ENCODE measurements around the gene PEAR1. TPM values are rescaled to one million over a fixed set of nuclear protein-coding genes. Genes with fewer than 3 reads are reported as not detected.

The PEAR1 gene
- total and polyA plus RNA-seq, 2 donors (not counting 1 experiment from before 2014, with no cell fraction given) = 2.6 to 41.5 TPM

DNA sequence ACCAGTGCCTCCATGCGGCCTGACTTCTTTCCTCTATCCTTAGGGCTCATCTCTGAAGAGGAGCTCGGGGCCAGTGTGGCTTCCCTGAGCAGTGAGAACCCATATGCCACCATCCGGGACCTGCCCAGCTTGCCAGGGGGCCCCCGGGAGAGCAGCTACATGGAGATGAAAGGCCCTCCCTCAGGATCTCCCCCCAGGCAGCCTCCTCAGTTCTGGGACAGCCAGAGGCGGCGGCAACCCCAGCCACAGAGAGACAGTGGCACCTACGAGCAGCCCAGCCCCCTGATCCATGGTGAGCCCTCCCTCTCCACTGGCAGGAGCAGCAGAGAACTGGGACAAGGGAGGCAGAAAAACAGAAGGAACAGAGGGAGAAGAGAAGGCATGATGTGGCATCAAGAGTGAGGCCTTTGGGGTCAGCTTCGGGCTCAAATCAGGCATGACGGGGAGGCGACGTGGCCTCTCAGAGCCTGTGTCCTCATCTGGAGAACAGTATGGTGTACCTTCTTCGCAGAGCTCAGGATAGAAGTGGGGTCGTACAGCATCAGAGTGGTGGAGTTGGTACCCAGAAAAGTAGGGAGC lies 20.4 kb downstream of the PEAR1 start:
- peaks cover 28% of the 10 kb centered on the region for H3K36me3 ChIP-seq (ENCODE audit: control insufficient read depth, insufficient read depth, low read length)
- H3K4me3 ChIP-seq (replicated peaks in 1 of 4; ENCODE audit: control extremely low read depth in 1 of 4, insufficient read depth in 1 of 4, low read depth in 3 of 4, low read length in 4 of 4) = no peak overlapping the region
- TF ChIP-seq, protein P1, sequence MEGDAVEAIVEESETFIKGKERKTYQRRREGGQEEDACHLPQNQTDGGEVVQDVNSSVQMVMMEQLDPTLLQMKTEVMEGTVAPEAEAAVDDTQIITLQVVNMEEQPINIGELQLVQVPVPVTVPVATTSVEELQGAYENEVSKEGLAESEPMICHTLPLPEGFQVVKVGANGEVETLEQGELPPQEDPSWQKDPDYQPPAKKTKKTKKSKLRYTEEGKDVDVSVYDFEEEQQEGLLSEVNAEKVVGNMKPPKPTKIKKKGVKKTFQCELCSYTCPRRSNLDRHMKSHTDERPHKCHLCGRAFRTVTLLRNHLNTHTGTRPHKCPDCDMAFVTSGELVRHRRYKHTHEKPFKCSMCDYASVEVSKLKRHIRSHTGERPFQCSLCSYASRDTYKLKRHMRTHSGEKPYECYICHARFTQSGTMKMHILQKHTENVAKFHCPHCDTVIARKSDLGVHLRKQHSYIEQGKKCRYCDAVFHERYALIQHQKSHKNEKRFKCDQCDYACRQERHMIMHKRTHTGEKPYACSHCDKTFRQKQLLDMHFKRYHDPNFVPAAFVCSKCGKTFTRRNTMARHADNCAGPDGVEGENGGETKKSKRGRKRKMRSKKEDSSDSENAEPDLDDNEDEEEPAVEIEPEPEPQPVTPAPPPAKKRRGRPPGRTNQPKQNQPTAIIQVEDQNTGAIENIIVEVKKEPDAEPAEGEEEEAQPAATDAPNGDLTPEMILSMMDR (conservative IDR thresholded peaks at IDR 0.05 in 1 of 2, IDR thresholded peaks at IDR 0.05 in 1 of 2; ENCODE audit: low read depth in 1 of 2, low read length in 2 of 2) = no peak
- no peak for TF ChIP-seq EZH2 (IDR thresholded peaks at IDR 0.05; ENCODE audit: low read length, missing control alignments)
- no peaks in the 10 kb centered on the region for H3K79me2 ChIP-seq (ENCODE audit: control insufficient read depth, insufficient read depth, low read length)
- H3K4me2 ChIP-seq (ENCODE audit: extremely low read depth, insufficient read depth, low read length) = no peak overlapping the region
- DNase-seq (ENCODE audit: low read depth in 2 of 2) = no peak
- H3K27ac ChIP-seq (ENCODE audit: insufficient read depth, low read length) = no peak overlapping the region
- peaks cover 10% of the 10 kb centered on the region for H3K4me1 ChIP-seq (ENCODE audit: control insufficient read depth, extremely low read depth, insufficient read depth, low read length)
- no peak overlapping the region for H3K9ac ChIP-seq (ENCODE audit: insufficient read depth, low read length)
- H2AFZ ChIP-seq (ENCODE audit: low read length) = no peak overlapping the region
- H3K27me3 ChIP-seq (ENCODE audit: control insufficient read depth, insufficient read depth, low read length) = no peaks in the 10 kb centered on the region
- H3K9me3 ChIP-seq (ENCODE audit: control insufficient read depth, insufficient read depth, low read depth, low read length) = no peaks in the 10 kb centered on the region
- H4K20me1 ChIP-seq (ENCODE audit: control insufficient read depth, extremely low read depth, insufficient read depth, low read length) = no peaks in the 10 kb centered on the region

DNA sequence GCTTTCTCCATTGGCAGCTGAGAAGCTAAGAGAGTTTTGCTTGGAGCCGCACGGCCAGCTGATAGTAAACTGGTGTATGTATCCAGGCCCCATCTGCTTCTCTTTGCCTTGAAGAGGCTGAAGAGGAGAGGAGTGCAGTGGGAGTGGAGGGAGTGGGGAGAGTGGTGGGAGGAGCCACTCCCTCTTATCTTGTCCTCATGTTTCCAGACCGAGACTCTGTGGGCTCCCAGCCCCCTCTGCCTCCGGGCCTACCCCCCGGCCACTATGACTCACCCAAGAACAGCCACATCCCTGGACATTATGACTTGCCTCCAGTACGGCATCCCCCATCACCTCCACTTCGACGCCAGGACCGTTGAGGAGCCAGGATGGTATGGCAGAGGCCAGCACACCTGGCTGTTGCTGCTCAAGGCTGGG lies 20.9 kb downstream of the PEAR1 start:
- no peaks in the 10 kb centered on the region for H3K27me3 ChIP-seq (ENCODE audit: control insufficient read depth, insufficient read depth, low read length)
- H3K27ac ChIP-seq (ENCODE audit: insufficient read depth, low read length) = no peak overlapping the region
- H3K4me3 ChIP-seq (replicated peaks in 1 of 4; ENCODE audit: control extremely low read depth in 1 of 4, insufficient read depth in 1 of 4, low read depth in 3 of 4, low read length in 4 of 4) = no peak overlapping the region
- H3K36me3 ChIP-seq (ENCODE audit: control insufficient read depth, insufficient read depth, low read length) = peaks cover 25% of the 10 kb centered on the region
- H2AFZ ChIP-seq (ENCODE audit: low read length) = no peak overlapping the region
- TF ChIP-seq, protein P1 (conservative IDR thresholded peaks at IDR 0.05 in 1 of 2, IDR thresholded peaks at IDR 0.05 in 1 of 2; ENCODE audit: low read depth in 1 of 2, low read length in 2 of 2) = no peak
- no peak for TF ChIP-seq EZH2 (IDR thresholded peaks at IDR 0.05; ENCODE audit: low read length, missing control alignments)
- H3K4me1 ChIP-seq (ENCODE audit: control insufficient read depth, extremely low read depth, insufficient read depth, low read length) = peaks cover 10% of the 10 kb centered on the region
- H3K4me2 ChIP-seq (ENCODE audit: extremely low read depth, insufficient read depth, low read length) = no peak overlapping the region
- H3K9ac ChIP-seq (ENCODE audit: insufficient read depth, low read length) = no peak overlapping the region
- peak in 1 of 2 donors; percentile 70 for DNase-seq (ENCODE audit: low read depth in 2 of 2)
- H4K20me1 ChIP-seq (ENCODE audit: control insufficient read depth, extremely low read depth, insufficient read depth, low read length) = no peaks in the 10 kb centered on the region
- H3K79me2 ChIP-seq (ENCODE audit: control insufficient read depth, insufficient read depth, low read length) = no peaks in the 10 kb centered on the region
- no peaks in the 10 kb centered on the region for H3K9me3 ChIP-seq (ENCODE audit: control insufficient read depth, insufficient read depth, low read depth, low read length)

DNA sequence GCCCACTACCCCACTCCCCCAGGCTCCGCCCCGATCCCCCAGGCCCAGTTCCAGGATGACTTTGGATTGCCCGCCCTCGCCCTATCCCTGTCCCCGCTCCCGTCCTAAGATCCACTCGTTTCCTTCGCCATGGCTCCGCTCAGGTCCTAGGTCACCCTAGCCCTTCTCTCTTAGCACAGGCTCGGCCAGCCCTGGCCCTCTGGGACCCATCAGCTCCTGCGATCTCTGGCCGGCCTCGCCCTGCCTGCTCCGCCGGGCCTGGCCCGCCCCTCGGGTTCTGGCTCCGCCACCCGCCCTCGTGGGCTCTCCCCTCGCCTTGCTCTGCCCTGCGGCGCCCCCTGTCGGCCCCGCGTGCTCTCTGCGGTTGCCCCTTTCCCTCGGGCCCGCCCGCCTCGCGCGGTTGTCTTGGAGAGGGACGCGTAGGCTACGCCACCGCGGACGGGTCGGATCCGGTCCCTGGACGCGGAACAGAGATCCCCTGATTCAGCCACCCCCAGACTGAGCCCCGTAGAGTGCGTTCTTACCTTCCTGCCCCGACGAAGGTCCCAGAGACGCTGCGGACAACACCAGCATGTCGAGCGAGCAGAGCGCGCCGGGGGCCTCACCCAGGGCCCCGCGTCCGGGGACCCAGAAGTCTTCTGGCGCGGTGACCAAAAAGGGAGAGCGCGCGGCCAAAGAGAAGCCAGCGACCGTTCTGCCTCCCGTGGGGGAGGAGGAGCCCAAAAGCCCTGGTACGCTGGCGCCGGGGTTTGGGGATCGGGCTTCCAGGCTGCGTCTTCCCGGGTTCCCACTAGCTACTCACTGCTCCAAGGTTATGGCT lies 26.9 kb downstream of the PEAR1 start, which contains the start of gene LRRC71:
TSS of gene LRRC71 (plus strand) at position 400 of the 820 bp plus-strand sequence. CDS start at position 572, 172 bp downstream.
- Histone ChIP-seq H3K4me2 (ENCODE audit: extremely low read depth, insufficient read depth, low read length) (peak within 1 kb of the TSS; percentile 72), H3K79me2 (ENCODE audit: control insufficient read depth, insufficient read depth, low read length) (no peaks in the 10 kb centered on the region), H3K9me3 (ENCODE audit: control insufficient read depth, insufficient read depth, low read depth, low read length) (no peaks in the 10 kb centered on the region), H4K20me1 (ENCODE audit: control insufficient read depth, extremely low read depth, insufficient read depth, low read length) (no peaks in the 10 kb centered on the region), H3K9ac (ENCODE audit: insufficient read depth, low read length) (peak within 1 kb of the TSS; percentile 20), H2AFZ (ENCODE audit: low read length) (peak within 1 kb of the TSS; percentile 41), H3K27ac (ENCODE audit: insufficient read depth, low read length) (no peak within 1 kb of the TSS), H3K27me3 (ENCODE audit: control insufficient read depth, insufficient read depth, low read length) (peaks cover 28% of the 10 kb centered on the region), H3K4me3 (replicated peaks in 1 of 4; ENCODE audit: control extremely low read depth in 1 of 4, insufficient read depth in 1 of 4, low read depth in 3 of 4, low read length in 4 of 4) (peak within 1 kb of the TSS in 3 of 4 experiments; percentile 24 to 30 (median 24)), H3K36me3 (ENCODE audit: control insufficient read depth, insufficient read depth, low read length) (peaks cover 5% of the 10 kb centered on the region), H3K4me1 (ENCODE audit: control insufficient read depth, extremely low read depth, insufficient read depth, low read length) (peaks cover 5% of the 10 kb centered on the region)
- peak; percentile 62 to 77 for DNase-seq (ENCODE audit: low read depth in 2 of 2)
- TF ChIP-seq, protein P1 (conservative IDR thresholded peaks at IDR 0.05 in 1 of 2, IDR thresholded peaks at IDR 0.05 in 1 of 2; ENCODE audit: low read depth in 1 of 2, low read length in 2 of 2) = peak; percentile 68 to 74
- TF ChIP-seq EZH2 (IDR thresholded peaks at IDR 0.05; ENCODE audit: low read length, missing control alignments) = no peak

Data from fibroblast of lung (primary cell).